Measurements from ENCODE around the gene GNB1.

GNB1 gene

GRCh38 chr1:1757422-1758058 lies 133.3 kb downstream of the GNB1 start:
- H3K9ac ChIP-seq (ENCODE audit: low read length): no peak overlapping the region
- TF ChIP-seq CTCF (IDR thresholded peaks at IDR 0.05; ENCODE audit: low read length): no peak
- TF ChIP-seq EZH2 (IDR thresholded peaks at IDR 0.05; ENCODE audit: borderline replicate concordance, low read length): no peak
- peaks cover 4% of the 10 kb centered on the region for H3K4me1 ChIP-seq (ENCODE audit: insufficient read depth, low read length, severe bottlenecking)
- H3K4me3 ChIP-seq (ENCODE audit: low read depth, low read length, poor library complexity, severe bottlenecking): no peak overlapping the region
- H3K4me2 ChIP-seq (ENCODE audit: low read length): no peak overlapping the region
- no peaks in the 10 kb centered on the region for H3K9me3 ChIP-seq (ENCODE audit: low read length)
- H3K27me3 ChIP-seq (ENCODE audit: insufficient read depth, low read length): no peaks in the 10 kb centered on the region
- no peak overlapping the region for H2AFZ ChIP-seq (ENCODE audit: low read length)
- H3K27ac ChIP-seq (ENCODE audit: low read depth, low read length, poor library complexity, severe bottlenecking): no peak overlapping the region
- H3K36me3 ChIP-seq (ENCODE audit: insufficient read depth, low read length): peaks cover 99% of the 10 kb centered on the region
- H3F3A ChIP-seq (ENCODE audit: insufficient read depth, low read length): no peaks in the 10 kb centered on the region
- no peaks in the 10 kb centered on the region for H4K20me1 ChIP-seq (ENCODE audit: insufficient read depth, low read length)
- no peaks in the 10 kb centered on the region for H3K9me2 ChIP-seq (ENCODE audit: low read depth, low read length)
- no peaks in the 10 kb centered on the region; the same call in 1 of the 2 replicates for H3K79me2 ChIP-seq (ENCODE audit: insufficient read depth, low read length)

GRCh38 chr1:1756661-1757421 lies 134.0 kb downstream of the GNB1 start:
- Histone ChIP-seq H4K20me1 (ENCODE audit: insufficient read depth, low read length) (no peaks in the 10 kb centered on the region), H3K36me3 (ENCODE audit: insufficient read depth, low read length) (peaks cover 99% of the 10 kb centered on the region), H3K9me2 (ENCODE audit: low read depth, low read length) (no peaks in the 10 kb centered on the region), H3K27me3 (ENCODE audit: insufficient read depth, low read length) (no peaks in the 10 kb centered on the region), H3K9ac (ENCODE audit: low read length) (no peak overlapping the region), H3K79me2 (ENCODE audit: insufficient read depth, low read length) (no peaks in the 10 kb centered on the region; the same call in 1 of the 2 replicates), H3K4me2 (ENCODE audit: low read length) (no peak overlapping the region), H3K4me1 (ENCODE audit: insufficient read depth, low read length, severe bottlenecking) (peaks cover 4% of the 10 kb centered on the region), H2AFZ (ENCODE audit: low read length) (no peak overlapping the region), H3F3A (ENCODE audit: insufficient read depth, low read length) (no peaks in the 10 kb centered on the region), H3K4me3 (ENCODE audit: low read depth, low read length, poor library complexity, severe bottlenecking) (no peak overlapping the region), H3K9me3 (ENCODE audit: low read length) (no peaks in the 10 kb centered on the region), H3K27ac (ENCODE audit: low read depth, low read length, poor library complexity, severe bottlenecking) (no peak overlapping the region)
- TF ChIP-seq EZH2 (IDR thresholded peaks at IDR 0.05; ENCODE audit: borderline replicate concordance, low read length) (no peak), CTCF (IDR thresholded peaks at IDR 0.05; ENCODE audit: low read length) (no peak)

GRCh38 chr1:1755852-1756251 lies 135.0 kb downstream of the GNB1 start:
- Histone ChIP-seq H2AFZ (ENCODE audit: low read length) (no peak overlapping the region), H3K4me1 (ENCODE audit: insufficient read depth, low read length, severe bottlenecking) (peaks cover 4% of the 10 kb centered on the region), H3F3A (ENCODE audit: insufficient read depth, low read length) (no peaks in the 10 kb centered on the region), H4K20me1 (ENCODE audit: insufficient read depth, low read length) (no peaks in the 10 kb centered on the region), H3K79me2 (ENCODE audit: insufficient read depth, low read length) (no peaks in the 10 kb centered on the region), H3K27me3 (ENCODE audit: insufficient read depth, low read length) (no peaks in the 10 kb centered on the region), H3K4me3 (ENCODE audit: low read depth, low read length, poor library complexity, severe bottlenecking) (no peak overlapping the region), H3K9me2 (ENCODE audit: low read depth, low read length) (no peaks in the 10 kb centered on the region), H3K36me3 (ENCODE audit: insufficient read depth, low read length) (peaks cover 89% of the 10 kb centered on the region), H3K4me2 (ENCODE audit: low read length) (no peak overlapping the region), H3K9ac (ENCODE audit: low read length) (no peak overlapping the region), H3K27ac (ENCODE audit: low read depth, low read length, poor library complexity, severe bottlenecking) (no peak overlapping the region), H3K9me3 (ENCODE audit: low read length) (no peaks in the 10 kb centered on the region)
- TF ChIP-seq EZH2 (IDR thresholded peaks at IDR 0.05; ENCODE audit: borderline replicate concordance, low read length) (no peak), CTCF (IDR thresholded peaks at IDR 0.05; ENCODE audit: low read length) (no peak)
